GM18517 (cell line): ENCODE results near the gene DIP2C.
"Not testable (repeated sequence)": the region's sequence is repeated elsewhere in the genome, so short reads cannot be mapped to it uniquely, and the experiment has no call there.

Experiments
- ATAC-seq: cut with Tn5 transposase; IDR thresholded peaks from one replicate; pipeline ENCODE4 v1.9.1; 2021; ENCODE audit warnings: mild to moderate bottlenecking, moderate library complexity; ENCODE audit not compliant: unreplicated experiment

DIP2C gene

GRCh38 chr10:600876-601659, 88.4 kb downstream of the DIP2C start:
- ATAC-seq: no peak

DNA sequence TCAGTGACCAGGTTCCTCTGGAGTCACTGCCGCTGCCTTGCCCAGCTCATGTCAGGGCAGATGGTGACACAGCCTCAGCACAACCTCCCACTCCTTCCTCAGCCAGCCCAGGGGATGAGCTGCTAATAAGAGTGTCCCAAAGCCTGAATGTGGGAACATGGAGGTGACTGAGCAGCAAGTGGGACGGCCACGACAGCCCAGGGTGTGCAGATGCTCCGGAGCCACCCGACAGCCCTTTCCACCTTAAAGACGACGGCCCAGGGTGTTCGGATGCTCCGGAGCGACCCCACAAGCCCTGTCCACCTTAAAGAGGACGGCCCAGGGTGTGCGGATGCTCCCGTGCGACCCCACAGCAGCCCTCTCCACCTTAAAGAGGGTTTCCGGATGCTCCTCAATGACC, 89.2 kb downstream of the DIP2C start:
- no peak for ATAC-seq

DNA sequence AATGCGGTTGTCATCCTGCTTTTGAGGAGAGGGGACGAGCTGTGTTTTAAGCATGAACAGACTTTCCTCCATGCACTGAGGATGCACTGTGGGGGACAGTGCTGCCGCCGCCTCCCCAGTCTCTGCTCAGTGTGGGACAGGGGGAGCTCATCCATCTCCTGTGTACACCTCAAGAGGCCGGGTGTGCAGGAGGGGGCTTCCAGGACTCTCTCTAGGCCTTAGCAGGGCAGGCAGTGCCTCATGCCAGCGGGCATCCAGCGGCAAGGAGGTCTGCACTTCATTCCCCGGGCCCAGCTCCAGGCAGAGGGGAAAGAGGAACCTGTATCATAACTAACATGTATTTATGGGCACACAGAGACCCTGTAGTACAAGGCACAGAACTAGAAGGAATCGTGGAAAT, 89.7 kb downstream of the DIP2C start:
- no peak for ATAC-seq

DNA sequence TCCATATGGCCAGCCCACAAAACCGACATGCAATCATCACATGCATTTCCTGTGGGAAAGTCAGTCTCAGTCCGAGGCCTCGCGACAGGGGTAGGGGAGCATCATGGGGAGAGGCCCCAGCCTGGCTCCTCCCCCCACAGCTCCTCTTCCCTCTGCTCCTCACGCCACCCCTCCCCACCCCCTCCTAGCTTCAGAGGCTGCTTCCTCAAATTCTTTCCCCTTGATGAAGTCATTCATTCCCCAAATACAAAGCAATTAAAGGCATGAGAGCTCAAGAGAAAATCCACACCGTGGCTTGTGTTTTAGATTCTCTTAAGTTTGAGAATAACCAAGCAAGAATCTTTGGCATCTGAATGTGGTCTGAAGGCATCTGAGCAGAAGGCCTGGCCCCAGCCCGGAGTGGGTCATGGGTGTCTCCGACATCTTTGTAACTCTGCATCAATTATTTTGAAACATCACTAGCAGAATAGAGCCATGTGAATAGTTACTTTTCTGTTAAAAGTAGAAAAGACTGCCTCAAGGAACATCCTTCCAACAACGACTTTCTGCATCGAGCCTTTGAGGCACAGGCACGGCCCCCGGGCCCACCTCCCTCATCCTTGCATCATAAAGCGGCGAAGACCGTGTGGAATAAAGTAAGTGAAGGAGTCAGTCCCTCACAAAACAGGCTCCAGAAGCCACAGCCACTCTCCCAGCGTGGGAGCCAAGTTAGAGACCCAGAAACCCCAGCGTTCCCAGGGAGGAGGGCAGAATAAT, 90.9 kb downstream of the DIP2C start:
- no peak for ATAC-seq

DNA sequence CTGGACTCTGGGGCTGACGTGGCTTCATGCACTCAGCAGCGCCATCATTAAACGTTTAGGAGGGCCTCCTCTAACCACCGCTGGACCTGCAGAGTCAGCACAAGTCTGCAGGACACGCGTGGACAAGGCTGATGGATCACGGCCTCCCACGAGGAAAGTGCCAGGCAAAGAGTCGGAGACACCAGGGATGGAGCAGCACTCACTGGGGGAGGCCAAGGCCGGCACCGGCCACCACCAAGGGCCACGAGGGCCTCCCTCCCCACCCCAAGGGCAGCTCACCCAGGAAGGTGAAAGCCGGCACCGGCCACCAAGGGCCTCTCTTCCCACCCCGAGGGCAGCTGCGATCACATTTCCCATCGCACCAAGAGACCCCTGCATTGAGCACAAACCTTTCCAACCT, 91.5 kb downstream of the DIP2C start:
- ATAC-seq: no peak

- ATAC-seq: no peak
These were observed 92.6 kb downstream of the DIP2C start for GRCh38 chr10:596725-597345.

DNA sequence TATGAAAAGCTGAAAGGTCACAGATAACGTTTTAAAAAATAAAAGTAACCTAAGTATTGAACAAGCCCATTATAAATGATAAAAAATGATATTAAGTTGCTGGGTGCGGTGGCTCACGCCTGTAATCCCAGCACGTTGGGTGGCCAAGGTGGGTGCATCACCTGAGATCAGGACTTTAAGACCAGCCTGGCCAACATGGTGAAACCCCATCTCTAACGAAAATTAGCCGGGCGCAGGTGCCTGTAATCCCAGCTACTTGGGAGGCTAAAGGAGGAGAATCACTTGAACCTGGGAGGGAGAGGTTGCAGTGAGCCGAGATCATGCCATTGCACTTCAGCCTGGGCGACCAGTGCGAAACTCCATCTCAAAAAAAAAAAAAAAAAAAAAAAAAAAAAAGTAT, 93.3 kb downstream of the DIP2C start:
- ATAC-seq: not testable (repeated sequence)

GRCh38 chr10:595473-595872, 94.0 kb downstream of the DIP2C start:
- no peak for ATAC-seq

GRCh38 chr10:594584-595270, 94.7 kb downstream of the DIP2C start:
- no peak for ATAC-seq

DNA sequence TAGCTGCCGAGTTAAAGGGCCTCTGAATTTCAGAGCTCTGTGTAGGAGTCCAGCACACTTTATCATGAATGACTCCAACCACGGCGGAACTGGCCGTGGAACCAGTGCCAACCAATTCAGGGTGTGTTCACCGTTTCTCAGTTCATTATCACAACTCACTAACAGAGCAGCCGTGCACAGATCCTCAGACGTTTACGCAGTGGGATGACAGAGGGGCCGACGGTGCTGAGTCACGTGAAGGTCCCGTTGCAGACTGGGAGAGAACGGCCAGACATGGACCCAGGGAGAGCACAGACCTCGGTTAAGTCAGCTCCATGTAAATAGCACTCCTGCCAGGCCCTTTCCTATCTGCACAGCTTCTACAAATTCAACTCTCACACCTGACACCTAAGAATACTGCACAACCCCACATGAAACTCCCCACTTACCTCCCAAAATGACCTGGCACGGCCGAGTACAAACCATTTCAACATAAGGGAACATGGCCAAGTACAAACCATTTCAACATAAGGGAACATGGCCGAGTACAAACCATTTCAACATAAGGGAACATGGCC, 95.5 kb downstream of the DIP2C start:
- no peak for ATAC-seq

DNA sequence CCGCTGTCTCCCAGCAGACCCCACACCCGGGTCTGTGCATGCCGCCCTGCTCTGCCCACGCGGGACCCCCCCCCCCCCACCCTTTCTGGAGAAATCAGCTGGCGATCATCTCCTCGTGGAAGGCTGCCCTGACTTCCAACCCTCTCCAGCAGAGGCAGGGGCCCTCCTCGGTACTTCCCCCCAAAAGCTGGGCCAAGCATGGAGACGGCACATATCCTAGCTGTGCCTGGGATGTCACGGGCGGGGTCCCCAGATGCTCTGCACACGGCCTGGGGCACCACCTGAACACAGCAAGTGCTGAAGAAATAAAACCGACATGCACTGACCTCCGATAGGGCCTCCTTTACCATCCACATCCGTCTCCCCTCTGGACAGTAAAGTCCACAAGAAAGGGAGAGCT, 96.0 kb downstream of the DIP2C start:
- ATAC-seq: no peak

DNA sequence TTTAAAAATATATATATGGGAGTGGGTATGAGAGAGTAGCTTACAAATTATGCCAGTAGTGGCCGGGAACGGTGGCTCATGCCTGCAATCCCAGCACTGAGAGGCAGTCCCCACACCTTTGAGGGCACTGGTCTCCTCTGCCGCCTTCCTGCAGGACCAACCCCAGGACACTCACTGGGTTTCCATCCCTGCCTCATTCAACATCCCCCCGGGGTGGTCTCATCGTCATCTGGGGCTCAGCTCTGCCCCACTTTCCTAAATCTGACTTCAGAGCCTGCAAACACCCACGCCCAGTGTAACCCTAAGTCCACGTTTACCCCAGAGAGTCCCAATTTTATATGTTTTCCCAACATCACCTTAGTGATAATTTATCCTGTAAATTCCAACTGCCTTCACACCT, 96.5 kb downstream of the DIP2C start:
- ATAC-seq: no peak

DNA sequence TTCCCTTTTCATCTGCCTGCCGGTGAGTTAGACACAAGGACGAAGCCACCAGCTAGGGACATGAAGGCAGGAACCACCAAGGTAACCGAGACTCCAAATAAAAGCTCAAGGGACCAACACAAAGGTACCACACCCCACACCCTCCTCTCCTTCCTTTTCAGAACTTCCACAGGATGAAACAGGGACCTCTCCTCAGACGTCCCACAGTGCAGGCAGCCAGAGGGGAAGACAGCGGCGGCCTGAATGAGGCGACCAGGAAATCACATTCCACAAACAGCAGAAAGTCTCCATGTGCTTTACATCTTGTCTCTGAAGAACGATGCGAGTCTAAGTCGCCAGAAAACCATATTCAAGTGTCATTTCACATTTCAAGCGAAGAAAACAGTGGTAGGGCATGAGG, 97.8 kb downstream of the DIP2C start:
- ATAC-seq: no peak

GRCh38 chr10:590721-591120, 98.7 kb downstream of the DIP2C start:
- ATAC-seq: no peak

GRCh38 chr10:589961-590680, 99.3 kb downstream of the DIP2C start:
- no peak for ATAC-seq

DNA sequence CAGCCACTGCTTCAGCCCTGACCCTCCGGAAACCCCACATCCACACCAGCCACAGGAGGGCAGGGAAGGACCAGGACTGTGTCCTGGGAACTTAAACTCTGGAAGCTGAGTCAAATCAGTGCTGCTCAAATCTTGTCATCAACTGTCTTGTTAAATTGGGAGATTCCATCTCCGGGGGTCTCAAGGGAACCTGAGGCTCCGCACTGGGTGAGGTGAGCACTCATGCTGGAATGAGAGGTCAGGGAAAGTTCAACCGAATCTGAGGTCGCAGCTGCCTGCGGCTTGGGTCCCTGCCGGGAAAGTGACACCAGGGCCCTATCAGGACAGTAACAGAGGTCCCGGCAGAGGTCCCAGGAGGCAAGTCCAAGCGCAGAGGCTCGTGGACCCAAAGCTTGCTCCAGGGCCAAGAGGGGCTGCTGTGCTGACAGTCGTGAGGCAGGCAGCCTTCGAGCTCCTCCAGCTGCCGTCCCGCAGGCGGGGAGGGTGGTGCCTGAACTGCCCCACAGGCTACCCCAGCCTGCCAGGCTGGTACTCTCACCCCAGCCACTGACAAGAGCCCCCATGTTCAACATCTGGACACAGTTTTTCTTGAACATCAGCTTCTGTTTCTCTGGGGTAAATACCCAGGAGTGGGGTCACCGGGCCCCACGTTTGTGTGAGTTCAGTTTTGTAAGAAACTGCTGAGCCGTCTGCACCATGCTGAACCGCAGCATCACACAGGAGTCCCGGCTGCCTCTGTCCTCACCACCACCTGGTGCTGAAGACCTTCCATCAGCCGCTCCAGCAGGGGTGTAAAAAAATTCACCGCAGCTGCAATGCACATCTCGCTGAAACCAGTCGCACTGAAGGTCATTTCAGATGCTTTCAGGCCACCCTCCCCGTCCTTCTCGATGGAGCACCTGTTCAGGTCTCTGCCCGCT, 101.0 kb downstream of the DIP2C start:
- ATAC-seq: no peak

DNA sequence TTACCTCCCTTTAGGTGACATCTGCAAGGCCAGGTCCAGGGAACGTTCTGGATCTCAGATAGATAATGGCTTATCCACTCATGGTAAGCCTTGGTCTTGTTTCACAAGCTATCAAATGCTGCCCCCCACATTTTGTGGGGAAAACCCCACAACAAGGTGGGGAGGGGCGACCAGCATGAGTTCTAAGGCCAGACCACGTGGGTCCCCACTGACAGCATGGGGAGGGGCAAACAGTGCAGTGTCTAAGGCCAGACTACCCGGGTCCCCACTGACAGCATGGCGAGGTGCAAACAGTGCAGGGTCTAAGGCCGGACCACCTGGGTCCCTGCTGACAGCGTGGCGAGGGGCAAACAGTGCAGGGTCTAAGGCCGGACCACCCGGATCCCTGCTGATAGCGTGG, 102.8 kb downstream of the DIP2C start:
- ATAC-seq: no peak

DNA sequence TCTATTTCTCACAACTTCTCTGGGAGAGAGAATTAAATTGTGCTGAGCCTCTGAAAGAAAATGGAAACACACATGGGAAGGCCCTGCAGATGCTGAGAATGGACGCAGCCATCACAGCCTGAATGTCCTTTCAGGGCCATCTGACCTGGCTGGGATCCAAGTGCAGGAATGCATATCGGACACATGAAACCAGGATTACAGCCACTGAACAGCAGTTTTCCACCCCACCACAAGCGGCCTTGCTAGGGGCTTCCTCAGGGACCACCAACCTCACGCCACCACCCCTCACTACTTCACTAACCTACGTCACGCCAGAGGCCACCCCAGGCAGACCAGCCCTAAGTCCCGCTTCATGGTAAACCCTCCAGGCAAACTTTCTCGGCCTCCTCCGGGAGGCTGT, 103.3 kb downstream of the DIP2C start:
- no peak for ATAC-seq

DNA sequence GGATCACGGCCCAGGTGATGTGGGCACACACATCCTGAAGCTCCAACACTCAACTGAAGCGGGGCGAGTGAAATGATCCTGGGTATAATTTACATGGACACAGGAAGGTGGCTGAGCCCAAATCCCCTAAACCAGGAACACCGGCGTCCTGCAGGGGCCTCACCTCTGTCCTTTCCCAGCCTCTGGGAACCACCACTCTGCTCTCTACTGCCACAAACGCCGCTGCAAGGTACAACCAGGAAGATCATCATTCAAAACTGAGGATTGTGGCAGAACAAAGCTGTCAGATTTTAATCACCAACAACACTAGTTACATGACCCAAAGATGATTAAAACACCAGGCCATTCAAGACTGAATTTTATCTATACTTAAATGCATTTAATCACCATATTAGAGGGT, 104.0 kb downstream of the DIP2C start:
- ATAC-seq: no peak
